ENCODE measurements around the gene PACRG.

PACRG gene

GRCh38 chr6:163152701-163153100 is 424.9 kb downstream of the PACRG start:
- no peak for DNase-seq

GRCh38 chr6:163159110-163159509 is 431.3 kb downstream of the PACRG start:
- no peak for DNase-seq

- DNase-seq = no peak
Observed at GRCh38 chr6:163159689-163160088, 431.9 kb downstream of the PACRG start.

DNA sequence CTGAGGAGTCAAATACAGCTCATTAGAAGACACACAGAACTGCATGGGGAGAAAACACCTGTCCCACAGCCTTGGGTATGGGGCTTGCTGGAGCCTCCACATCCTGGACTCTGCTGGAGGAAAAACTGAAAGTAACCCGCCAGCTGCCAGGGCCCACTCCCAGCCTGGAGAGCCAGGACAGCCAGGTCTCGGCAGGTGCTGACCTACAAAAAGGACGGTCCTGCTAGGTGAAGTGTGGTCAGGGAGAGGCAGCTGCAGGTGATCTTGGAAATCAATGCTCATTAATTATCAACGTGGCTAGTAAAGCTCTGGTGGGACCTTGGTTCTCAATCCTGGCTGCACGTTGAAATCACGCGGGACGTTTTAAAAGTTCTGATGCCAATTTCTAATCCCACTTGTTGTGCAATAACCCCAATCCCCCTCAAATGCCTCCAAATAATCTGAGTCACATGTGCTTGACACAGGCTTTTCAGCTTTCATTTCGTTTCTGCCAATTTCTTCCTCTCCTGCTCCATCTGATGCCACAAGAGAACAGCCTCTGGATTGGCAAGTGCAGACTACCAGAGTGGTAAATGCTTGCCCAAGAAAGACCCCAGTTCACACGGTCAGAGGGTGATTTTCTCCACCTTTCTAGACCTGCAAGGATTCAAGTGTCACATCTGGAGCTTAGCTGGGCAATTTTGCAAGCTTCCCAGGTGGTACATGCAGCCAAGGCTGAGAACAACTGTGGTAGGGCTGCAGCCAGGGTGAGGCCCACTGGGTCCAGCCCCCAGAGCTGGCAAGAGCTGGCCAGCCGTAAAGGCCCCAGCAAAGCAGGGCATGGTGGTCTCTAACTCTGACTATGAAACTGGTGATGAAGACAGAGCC is 434.5 kb downstream of the PACRG start:
- no peak for DNase-seq

GRCh38 chr6:163162874-163163213 is 435.1 kb downstream of the PACRG start:
- DNase-seq = no peak

GRCh38 chr6:163164175-163164900 is 436.6 kb downstream of the PACRG start:
- no peak for DNase-seq

DNA sequence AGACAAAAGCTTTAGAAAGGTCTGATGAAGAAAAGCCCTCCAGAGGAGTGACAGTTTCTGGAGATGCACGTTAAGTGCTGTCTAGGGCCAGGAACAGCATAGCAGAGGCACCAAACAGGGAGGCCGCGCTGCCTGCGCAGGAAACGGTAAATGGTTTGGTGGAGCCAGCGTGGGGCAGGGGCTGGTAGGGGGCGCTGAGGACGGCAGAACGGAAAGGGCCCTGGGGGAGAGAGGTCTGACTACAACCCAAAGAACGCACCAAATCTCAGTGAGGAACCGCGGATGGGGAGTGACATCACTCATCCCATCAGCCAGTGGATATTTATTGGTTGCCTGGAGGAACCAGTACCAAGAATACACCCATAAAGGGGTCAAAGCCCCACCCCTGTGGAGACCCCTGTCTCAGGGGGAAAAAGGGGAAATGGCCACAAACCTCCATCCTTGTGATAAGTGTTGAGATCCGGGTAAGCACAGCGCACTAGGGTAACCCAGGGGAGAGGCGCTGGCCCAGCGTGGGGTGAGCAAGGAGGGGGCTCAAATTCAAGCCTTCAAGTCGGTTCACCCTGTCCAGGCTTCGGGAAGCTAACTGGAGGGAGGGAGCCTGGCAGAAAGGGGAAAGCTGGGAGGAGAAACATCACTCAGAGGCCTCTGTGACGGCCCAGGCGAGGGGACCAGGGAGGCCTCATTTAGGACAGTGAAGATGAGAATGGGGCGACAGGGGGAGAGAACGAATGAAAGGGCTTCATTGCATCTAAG is 437.6 kb downstream of the PACRG start:
- no peak for DNase-seq

- DNase-seq = no peak
Observed at GRCh38 chr6:163165922-163166321, 438.1 kb downstream of the PACRG start.

DNA sequence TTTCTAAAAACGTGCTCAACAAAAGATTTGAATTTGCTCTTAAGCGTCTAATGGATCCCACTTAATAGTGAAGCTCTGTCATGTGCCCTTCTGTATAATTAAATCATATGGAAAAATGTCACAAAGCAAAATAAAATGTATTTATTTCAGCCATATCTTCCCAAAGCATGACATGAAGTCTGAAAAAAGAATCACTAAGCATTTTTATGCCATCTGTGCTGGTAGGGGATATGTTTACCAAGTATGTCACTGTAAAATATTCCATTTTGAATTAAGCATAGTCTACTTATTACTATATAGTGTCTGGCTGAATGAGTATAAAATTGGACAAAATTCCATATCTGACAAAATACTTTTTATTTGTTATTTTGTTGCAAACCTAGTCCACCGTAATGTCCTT is 438.7 kb downstream of the PACRG start:
- DNase-seq = no peak

DNA sequence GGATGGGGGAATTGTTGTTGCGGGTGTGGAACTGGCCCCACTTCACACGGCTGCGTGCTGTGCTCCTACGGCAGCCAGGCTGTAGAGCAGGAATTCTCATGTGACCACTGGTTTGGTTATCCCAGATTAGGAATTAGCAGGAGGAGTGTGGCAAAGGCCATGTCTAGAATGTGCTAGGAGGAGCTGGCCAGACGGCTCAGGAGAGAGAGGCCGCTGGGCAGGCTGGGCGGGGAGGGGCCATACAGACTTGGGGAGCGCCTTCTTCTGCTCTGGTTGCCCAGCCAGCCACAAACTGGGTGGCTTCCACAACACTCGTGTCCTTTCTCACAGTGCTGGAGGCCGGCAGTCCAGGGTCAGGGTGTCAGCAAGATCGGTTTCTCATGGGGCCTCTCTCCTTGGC is 441.7 kb downstream of the PACRG start:
- no peak for DNase-seq

DNA sequence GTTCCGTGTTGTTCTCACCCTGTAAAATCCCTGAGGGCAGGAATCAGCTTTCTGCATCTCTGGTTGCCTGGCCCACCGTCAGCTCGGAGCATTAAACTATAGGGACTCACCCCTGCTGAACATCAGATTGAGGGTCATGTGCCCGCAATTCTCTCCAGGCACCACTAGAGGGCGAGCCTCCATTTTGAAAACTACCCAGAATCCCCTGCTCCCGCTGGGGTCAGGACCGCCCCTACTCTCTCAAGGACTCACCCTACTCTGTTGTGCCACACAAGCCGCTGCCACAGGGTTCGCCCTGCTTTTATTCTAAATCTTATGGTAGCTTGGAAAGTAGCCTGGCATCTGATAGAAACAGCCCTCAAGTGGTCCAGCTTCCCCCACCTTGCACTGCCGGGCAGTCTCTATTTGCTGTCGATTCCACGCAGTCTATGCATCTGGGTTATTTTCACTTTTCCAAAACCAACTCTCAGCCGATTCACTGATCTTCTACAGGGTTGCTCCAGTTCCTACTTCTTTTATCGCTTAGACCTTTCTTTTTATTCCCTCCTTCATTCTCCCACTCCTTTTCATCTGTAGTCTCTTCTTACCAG is 442.6 kb downstream of the PACRG start:
- DNase-seq = peak; percentile 1

DNA sequence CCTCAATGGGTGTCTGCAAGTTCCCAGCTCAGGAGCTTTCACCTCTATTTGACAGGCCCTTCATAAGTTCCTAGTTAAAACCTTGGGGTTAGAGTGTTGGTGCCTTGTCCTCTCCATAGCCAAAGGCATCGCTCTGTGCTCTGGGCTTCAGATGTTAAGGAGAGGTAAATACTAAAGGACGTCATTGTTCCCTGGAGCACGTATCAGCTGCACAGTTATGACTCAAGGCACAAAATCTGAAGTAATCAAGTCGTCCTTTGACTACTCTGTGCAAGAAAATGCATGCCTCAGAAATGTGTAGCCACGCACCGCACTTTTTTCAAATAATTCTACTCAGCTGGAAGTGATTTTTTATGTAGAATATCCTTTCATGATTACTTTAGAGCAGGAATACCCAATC is 446.0 kb downstream of the PACRG start:
- no peak for DNase-seq

- no peak for DNase-seq
Observed at GRCh38 chr6:163175301-163175700, 447.5 kb downstream of the PACRG start.

- DNase-seq = no peak
Observed at GRCh38 chr6:163176097-163176496, 448.3 kb downstream of the PACRG start.

DNA sequence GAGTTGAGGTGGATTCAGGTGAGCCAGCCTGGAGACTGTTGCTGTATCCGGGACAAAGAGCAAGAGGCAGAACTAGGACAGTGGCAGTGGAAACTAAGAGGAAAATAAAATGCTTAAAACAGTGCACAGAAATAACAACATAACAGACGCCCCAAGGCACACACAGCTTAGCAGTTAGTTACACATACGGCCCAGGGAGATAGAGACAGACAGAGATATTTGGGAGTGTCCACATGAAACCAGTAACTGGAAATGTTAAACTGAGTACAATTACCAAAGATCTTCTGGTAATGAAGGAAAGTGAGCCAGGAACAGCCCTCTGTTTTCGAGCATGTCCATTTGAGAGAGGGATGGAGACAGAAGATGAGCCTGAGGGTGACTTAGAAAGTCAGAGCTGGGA is 449.2 kb downstream of the PACRG start:
- DNase-seq = no peak

- DNase-seq = no peak
Observed at GRCh38 chr6:163177892-163178420, 450.2 kb downstream of the PACRG start.

DNA sequence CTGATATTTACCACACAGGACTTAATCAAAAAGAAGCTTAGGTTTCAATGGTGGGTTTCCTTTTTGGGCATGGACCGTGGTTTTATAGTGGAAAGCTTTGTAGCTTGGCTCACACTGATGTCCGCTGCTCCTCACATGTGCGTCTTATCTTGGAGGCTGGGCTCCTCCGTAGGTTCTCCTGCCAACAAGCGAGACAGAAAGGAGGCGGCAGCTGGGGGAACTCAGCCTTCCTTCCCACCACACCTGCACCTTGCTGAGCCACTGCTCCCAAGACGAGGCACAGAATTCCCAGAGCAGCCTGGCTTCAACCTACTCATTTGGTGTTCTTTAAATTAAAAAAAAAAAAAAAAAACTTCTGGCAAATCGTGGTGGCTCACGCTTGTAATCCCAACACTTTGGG is 451.3 kb downstream of the PACRG start:
- DNase-seq = no peak

DNA sequence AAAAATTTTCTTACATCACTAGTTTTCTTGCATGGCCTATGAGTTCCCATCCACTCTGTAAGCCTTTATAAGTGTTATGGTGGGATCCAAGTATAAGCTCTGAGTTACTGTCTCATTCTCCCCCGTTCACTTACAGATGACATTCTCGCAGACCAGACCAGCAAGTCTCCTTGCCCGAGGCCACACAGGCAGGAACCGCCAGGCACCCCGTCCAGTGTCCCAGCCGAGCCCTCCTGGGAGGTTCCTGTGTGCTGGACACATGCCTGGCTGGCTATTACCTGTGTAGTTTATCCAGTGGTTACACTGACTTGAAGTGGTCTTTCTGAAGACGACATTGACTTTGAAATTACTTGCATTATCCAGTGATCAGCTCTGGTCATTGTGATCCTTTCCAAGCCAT is 451.9 kb downstream of the PACRG start:
- no peak for DNase-seq

- peak; percentile 24 for DNase-seq
Observed at GRCh38 chr6:163180874-163181541, 453.2 kb downstream of the PACRG start.

GRCh38 chr6:163181666-163182180 is 453.9 kb downstream of the PACRG start:
- DNase-seq = no peak

- DNase-seq = no peak
Observed at GRCh38 chr6:163182696-163183095, 454.9 kb downstream of the PACRG start.

GRCh38 chr6:163183806-163184205 is 456.0 kb downstream of the PACRG start:
- DNase-seq = no peak

All from kidney glomerular epithelial cell (primary cell).